ENCODE results near the gene AOX1. TPM values are rescaled to one million over a fixed set of nuclear protein-coding genes. Genes with fewer than 3 reads are reported as not detected.

AOX1 gene
- total and polyA plus RNA-seq, 2 of the 8 experiments (the other 6 are each of a cell fraction or from before 2014, with no cell fraction given) = 5.6 to 8.3 TPM

DNA sequence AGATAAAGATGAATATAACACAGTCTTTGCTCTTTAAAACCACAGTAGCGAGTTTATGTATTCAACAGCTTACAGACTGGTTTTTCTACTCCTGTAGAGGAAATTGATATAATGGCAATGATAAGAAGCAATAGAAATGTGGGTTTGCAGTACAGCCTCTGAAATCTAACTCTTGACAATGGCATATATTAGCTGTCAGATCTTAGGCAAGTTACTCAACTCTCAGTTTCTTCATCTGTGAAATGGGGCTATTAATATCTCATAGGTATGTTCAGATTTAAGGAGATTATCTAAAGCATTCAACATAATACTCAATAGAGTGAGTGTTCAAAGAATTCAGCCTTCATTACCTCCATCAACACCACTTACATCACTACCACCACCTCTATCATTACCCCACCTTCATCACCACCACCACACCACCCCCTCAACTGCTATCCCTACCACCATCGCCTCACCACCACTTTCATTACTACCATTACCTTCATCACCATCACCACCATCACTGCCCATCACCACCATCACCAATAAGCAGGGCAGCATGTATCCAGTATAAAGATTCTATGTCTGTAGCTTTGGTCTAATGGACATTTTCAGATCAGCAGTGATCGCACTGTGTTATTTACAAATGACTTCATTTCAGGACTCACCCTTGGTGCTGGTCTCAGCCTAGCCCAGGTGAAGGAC is 22.7 kb downstream of the AOX1 start (continued):
- TF ChIP-seq TAF1 (IDR thresholded peaks at IDR 0.05; ENCODE audit: low read depth, low read length) (no peak), SIN3A (conservative IDR thresholded peaks at IDR 0.05 in 1 of 2, IDR thresholded peaks at IDR 0.05 in 1 of 2; ENCODE audit: low read depth in 1 of 2, low read length in 2 of 2) (no peak), BACH1 (IDR thresholded peaks at IDR 0.05; ENCODE audit: low read length) (no peak), EGR1 (IDR thresholded peaks at IDR 0.05; ENCODE audit: borderline replicate concordance, low read depth, low read length) (no peak), RXRA (IDR thresholded peaks at IDR 0.05; ENCODE audit: insufficient read depth, low read depth, low read length) (no peak), TAF7 (optimal IDR thresholded peaks at IDR 0.05; ENCODE audit: borderline replicate concordance, low read depth, low read length) (no peak)
- TF ChIP-seq, protein P1, sequence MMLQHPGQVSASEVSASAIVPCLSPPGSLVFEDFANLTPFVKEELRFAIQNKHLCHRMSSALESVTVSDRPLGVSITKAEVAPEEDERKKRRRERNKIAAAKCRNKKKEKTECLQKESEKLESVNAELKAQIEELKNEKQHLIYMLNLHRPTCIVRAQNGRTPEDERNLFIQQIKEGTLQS (IDR thresholded peaks at IDR 0.05; ENCODE audit: insufficient read depth, low read depth, low read length) = no peak
